Small intestine (tissue), 7 donors: ENCODE measurements around the gene GMPR. TPM values are rescaled to one million over a fixed set of nuclear protein-coding genes. Genes with fewer than 3 reads are reported as not detected.
A peak's percentile ranks its signal among the peaks of the same experiment; 100 is the strongest.

ENCODE experiments used
- DNase-seq, 2 donors: peaks; one replicate each; pipeline versions ENCODE4 v3.0.0 to v3.0.0-alpha.2; 2013
- FAIRE-seq: peaks from 2 replicates; lab custom pipeline; 2012; peaks lifted over from hg19 to GRCh38; lab: Jason Lieb, UNC
- H3K27ac ChIP-seq, 3 donors: one replicate each; pipeline ENCODE4 v1.5.1; 2013; ENCODE audit warnings: low read length in 2 of 3, mild to moderate bottlenecking in 2 of 3, control low read depth in 1 of 3, inconsistent platforms in 1 of 3, low read depth in 1 of 3, moderate library complexity in 1 of 3
- H3K27me3 ChIP-seq, 3 donors: one replicate each; pipeline ENCODE4 v1.6.1; 2013; ENCODE audit warnings: low read length in 3 of 3, inconsistent platforms in 1 of 3; ENCODE audit not compliant: control insufficient read depth in 3 of 3, insufficient read depth in 3 of 3
- H3K36me3 ChIP-seq, 3 donors: one replicate each; pipeline ENCODE4 v1.6.1; 2013; ENCODE audit warnings: low read length in 3 of 3, inconsistent platforms in 1 of 3, low read depth in 1 of 3, mild to moderate bottlenecking in 1 of 3, moderate library complexity in 1 of 3; ENCODE audit not compliant: control insufficient read depth in 3 of 3, insufficient read depth in 2 of 3
- H3K4me1 ChIP-seq, 3 donors: one replicate each; pipeline ENCODE4 v1.6.1; 2013; ENCODE audit warnings: low read length in 2 of 3, inconsistent platforms in 1 of 3, low read depth in 1 of 3, mild to moderate bottlenecking in 1 of 3, moderate library complexity in 1 of 3; ENCODE audit not compliant: control insufficient read depth in 3 of 3, insufficient read depth in 2 of 3
- H3K4me3 ChIP-seq, 3 donors: one replicate each; pipeline ENCODE4 v1.5.1; 2013; ENCODE audit warnings: low read length in 3 of 3, control low read depth in 1 of 3, inconsistent platforms in 1 of 3, low read depth in 1 of 3, mild to moderate bottlenecking in 1 of 3, moderate library complexity in 1 of 3
- H3K9me3 ChIP-seq, 2 donors: one replicate each; pipeline ENCODE4 v1.6.1; 2013; ENCODE audit warnings: low read depth in 1 of 2, low read length in 1 of 2; ENCODE audit not compliant: control insufficient read depth in 2 of 2, insufficient read depth in 1 of 2
- WGBS, 3 donors: extraction: QIAGEN DNeasy Blood & Tissue Kit; methylation state at CpG; one replicate each; pipeline ENCODE4 v1.1.7; 2013; 5-methylcytosine and 5-hydroxymethylcytosine counted together
- polyA plus RNA-seq, 4 donors: library from polyadenylated mRNA; stranded (reverse) in 3 of 4; unstranded in 1 of 4; fragments of 200-250 nt in 3 of 4; fragments of 120-200 nt in 1 of 4; gene quantifications; one replicate each; pipeline versions ENCODE4 v1.2.1 to v1.2.3, GENCODE V29; 2013
- donor health status: healthy with polysubstance abuse.
- donor health status: control.
- donor health status: control.
- donor health status: Bipolar disorder and iron deficiency.
- donor health status: healthy.

Gene GMPR
- polyA plus RNA-seq, 4 donors = 1.5 to 14.1 (median 7.7) TPM

DNA sequence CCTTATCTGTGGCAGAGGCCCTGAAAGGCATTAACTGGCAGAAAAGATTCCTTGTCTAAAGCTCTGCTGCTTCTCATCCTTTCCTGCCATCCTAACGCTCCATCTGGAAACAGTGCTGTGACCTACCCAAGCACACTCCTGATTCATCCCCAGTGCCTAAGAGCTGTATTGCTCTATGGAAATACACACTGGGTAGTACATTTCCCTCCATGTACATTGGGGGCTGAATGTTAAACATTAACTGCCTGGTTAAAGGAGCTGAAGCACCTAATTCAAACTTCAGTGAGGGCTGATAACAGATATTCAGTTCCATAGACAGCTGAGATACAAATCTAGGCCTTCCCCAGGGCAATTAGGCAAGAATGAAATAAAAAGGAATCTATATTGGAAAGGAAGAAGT lies 36.7 kb upstream of the GMPR start:
- Histone ChIP-seq H3K27me3 (no peaks in the 10 kb centered on the region), H3K9me3 (no peaks in the 10 kb centered on the region), H3K27ac (no peak overlapping the region), H3K4me1 (peaks cover 2 to 33% (median 3%) of the 10 kb centered on the region in 3 donors), H3K36me3 (no peaks in the 10 kb centered on the region), H3K4me3 (no peak overlapping the region)
- FAIRE-seq = no peak
- WGBS, 3 donors = 78 to 86% (median 86%) methylated on average over 1 of the region's 1 CpG
- DNase-seq = peak in 1 of 2 donors; percentile 38

DNA sequence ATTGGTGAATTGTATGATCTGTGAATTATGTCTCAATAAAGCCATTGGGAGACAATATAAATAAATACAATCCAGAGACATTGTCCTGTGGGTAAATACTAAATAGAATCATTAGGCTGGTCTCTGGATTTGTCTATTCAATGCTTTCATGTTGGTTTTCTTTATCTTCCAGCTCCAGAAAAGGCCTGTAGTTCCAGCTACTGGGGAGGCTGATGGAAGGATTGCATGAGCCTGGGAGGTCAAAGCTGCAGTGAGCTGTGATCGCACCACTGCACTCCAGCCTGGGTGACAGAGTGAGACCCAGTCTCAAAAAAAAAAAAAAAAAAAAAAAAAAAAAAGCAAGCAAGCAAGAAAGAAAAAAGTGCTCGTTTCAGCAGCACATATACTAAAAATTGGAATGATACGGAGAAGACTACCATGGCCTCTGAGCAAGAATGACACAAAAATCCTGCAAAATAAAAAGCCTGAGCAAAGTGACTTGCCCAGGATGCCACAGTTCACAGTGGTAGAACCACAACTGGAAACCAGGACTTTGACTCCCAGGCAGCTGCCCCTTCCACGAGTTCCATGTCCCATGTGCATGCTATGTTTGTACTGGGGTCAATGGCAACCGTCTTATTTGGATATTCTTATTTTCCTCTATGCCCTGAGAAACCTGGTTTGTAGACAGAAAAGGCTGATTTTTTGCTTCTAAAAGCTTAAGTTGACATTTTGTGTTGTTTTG lies 33.6 kb upstream of the GMPR start:
- WGBS, 3 donors = 64 to 68% (median 67%) methylated on average over 5 of the region's 5 CpGs
- FAIRE-seq (no peak), DNase-seq (no peak)
- Histone ChIP-seq H3K27ac (peak overlapping the region in 1 of 3 donors; percentile 60), H3K36me3 (no peaks in the 10 kb centered on the region), H3K9me3 (no peaks in the 10 kb centered on the region), H3K4me1 (peaks cover 2 to 32% (median 3%) of the 10 kb centered on the region in 3 donors), H3K27me3 (no peaks in the 10 kb centered on the region), H3K4me3 (no peak overlapping the region)

DNA sequence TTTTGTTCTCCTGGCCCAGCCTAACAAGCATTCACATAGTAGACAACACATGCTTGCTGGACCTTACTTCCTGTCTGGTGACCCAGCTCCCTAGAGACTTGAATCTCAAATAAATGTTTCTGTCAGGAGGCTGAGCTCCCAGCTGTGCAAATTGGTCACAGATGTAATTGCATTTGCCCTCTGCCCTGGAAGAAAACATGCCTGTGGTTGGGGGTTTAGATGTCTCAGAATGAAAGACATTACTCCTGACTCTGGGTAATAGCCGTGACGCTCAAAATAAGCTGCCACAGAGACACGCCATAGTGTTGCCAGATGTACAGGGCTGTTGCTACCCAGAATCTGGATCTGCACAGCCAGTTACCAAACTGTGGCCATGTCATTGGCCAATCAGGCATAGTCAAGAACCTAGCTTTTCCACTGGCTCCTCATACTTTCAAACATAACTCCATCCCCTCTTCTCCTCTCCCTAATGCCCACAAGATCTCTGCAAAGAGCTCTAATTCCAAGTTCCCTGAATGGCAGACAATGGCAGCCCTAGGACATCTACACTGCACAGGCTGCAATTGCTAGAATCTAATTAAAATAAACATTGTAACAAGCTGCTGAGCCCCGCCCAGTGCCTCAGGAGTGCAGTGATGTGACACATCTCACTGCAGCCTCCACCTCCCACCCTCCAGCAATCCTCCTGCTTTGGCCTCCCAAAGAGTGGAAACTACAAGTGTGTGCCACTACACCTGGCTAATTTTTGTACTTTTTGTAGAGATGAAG lies 32.8 kb upstream of the GMPR start:
- WGBS, 3 donors = 61 to 86% (median 67%) methylated on average over 4 of the region's 4 CpGs
- Histone ChIP-seq H3K9me3 (no peaks in the 10 kb centered on the region), H3K27ac (peak overlapping the region in 1 of 3 donors; percentile 60), H3K36me3 (no peaks in the 10 kb centered on the region), H3K27me3 (no peaks in the 10 kb centered on the region), H3K4me1 (peaks cover 0 to 26% (median 0%) of the 10 kb centered on the region in 3 donors), H3K4me3 (no peak overlapping the region)
- no peak for FAIRE-seq
- peak in 1 of 2 donors; percentile 66 for DNase-seq

DNA sequence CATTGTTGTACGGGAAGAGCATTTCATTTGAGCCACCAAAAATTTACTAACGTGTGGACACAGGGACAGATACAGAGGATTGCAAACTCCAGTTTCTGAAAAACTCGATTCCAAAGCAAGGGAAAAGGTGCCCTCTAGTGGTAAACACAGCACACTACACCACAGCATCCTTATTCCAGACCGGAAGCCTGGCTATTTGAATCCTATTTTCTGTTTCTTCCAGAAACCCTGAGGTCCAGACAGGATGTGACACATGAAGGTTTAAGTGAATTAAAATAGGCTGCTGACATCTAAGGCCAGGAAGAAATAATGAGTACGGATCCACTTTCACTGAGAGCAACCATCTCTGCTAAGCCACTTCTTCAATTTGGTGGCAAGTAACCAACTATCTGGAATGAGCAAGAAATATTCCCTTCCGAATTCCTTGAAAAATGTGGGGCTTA lies 31.8 kb upstream of the GMPR start:
- DNase-seq (peak; percentile 69 to 82), FAIRE-seq (no peak)
- Histone ChIP-seq H3K4me3 (no peak overlapping the region), H3K27ac (no peak overlapping the region), H3K4me1 (peaks cover 0 to 17% (median 0%) of the 10 kb centered on the region in 3 donors), H3K36me3 (no peaks in the 10 kb centered on the region), H3K27me3 (no peaks in the 10 kb centered on the region), H3K9me3 (no peaks in the 10 kb centered on the region)
- 7 to 10% (median 10%) methylated on average over 6 of the region's 6 CpGs for WGBS, 3 donors

DNA sequence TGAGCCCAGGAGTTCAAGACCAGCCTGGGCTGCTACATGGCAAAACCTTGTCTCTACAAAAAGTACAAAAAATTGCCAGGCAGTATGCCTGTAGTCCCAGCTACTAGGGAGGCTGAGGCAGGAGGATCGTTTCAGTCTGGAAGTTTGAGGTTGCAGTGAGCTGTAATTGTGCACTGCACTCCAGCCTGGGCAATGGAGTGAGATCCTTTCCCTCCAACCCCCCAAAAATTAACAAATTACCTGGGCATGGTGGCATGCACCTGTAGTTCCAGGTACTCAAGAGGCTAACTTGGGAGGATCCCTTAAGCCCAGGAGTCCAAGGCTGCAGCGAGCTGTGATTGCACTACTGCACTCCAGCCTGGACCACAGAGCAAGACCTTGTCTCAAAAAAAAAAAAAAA lies 29.4 kb upstream of the GMPR start:
- whole genome bisulfite sequencing, 3 donors = 38 to 62% (median 62%) methylated on average over 2 of the region's 2 CpGs
- no peak for DNase-seq
- H3K27me3 ChIP-seq = no peaks in the 10 kb centered on the region

DNA sequence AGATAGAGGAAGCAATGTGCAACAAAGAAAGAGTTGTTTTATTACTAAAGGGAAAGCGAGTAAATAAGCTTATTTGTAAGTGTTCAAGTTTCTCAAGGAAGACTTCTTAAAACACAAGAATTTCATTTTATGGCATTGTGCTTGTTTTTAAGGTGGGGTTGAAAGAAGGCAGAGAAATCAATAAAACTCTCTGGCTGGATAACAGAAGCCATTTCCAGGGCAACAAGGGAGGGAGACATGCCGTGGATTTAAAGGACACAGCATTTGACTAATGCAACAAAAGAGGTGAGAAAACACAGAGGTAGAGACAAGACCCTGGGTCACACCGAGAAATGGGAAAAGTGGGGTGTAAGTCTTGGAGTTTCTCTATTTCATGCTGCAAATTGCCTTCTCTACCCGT lies 28.8 kb upstream of the GMPR start:
- FAIRE-seq (no peak), DNase-seq (peak in 1 of 2 donors; percentile 30)
- H3K27me3 ChIP-seq = no peaks in the 10 kb centered on the region
- 24 to 54% (median 43%) methylated on average over 4 of the region's 4 CpGs for WGBS, 3 donors
- no peaks in the 10 kb centered on the region for H3K9me3 ChIP-seq
- peaks cover 0 to 13% (median 0%) of the 10 kb centered on the region in 3 donors for H3K4me1 ChIP-seq
- no peak overlapping the region for H3K4me3 ChIP-seq
- no peak overlapping the region for H3K27ac ChIP-seq
- no peaks in the 10 kb centered on the region for H3K36me3 ChIP-seq

More for the DNA sequence above, 29.4 kb upstream of the GMPR start:
- no peaks in the 10 kb centered on the region for H3K9me3 ChIP-seq
- no peak overlapping the region for H3K27ac ChIP-seq
- H3K4me1 ChIP-seq = peaks cover 0 to 13% (median 0%) of the 10 kb centered on the region in 3 donors
- H3K4me3 ChIP-seq = no peak overlapping the region
- no peaks in the 10 kb centered on the region for H3K36me3 ChIP-seq
- no peak for FAIRE-seq

DNA sequence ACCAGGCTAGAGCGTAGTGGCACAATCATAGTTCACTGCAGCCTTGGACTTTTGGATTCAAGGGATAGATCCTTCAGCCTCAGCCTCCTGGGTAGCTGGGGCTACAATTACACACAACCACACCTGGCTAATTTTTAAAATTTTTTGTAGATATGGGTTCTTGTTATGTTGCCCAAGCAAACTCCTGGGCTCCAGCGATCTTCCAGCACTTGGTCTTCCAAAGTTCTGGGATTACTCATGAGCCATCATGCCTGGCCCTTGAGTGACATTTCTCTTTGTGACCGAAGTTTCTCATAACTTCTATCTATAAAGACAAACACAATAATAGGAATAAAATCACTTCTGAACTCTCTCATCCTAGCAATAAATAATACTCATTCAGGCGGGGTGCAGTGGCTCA lies 26.1 kb upstream of the GMPR start:
- Histone ChIP-seq H3K36me3 (no peaks in the 10 kb centered on the region), H3K4me3 (no peak overlapping the region), H3K9me3 (no peaks in the 10 kb centered on the region), H3K27me3 (peaks cover 0 to 13% (median 0%) of the 10 kb centered on the region in 3 donors), H3K4me1 (no peaks in the 10 kb centered on the region), H3K27ac (no peak overlapping the region)
- FAIRE-seq (no peak), DNase-seq (no peak)
- WGBS, 3 donors = 77 to 92% (median 83%) methylated on average over 4 of the region's 4 CpGs

DNA sequence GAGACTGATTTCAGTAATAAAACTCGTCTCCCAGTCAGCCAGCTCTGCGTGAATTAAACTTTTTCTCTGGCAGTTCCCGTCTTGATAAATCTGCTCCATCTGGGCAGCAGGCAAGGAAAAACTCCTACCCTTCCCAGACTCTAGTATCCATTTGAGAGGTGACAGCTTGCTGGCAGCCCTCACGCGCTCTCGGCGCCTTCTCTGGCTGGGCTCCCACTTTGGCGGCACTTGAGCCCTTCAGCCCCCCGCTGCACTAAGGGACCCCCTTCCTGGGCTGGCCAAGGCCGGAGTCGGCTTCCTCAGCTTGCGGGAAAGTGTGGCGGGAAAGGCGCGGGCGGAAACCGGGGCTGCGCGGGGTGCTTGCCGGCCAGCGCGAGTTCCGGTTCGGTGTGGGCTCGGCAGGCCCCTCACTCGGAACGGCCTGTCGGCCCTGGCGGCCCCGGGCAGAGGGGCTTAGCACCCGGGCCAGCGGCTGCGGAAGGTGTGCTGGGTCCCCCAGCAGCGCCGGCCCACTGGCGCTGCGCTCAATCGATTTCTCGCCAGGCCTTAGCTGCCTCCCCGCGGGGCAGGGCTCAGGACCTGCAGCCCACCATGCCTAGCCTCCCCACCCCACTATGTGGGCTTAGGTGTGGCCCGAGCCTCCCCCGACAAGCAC lies 21.8 kb upstream of the GMPR start:
- Histone ChIP-seq H3K27me3 (peaks cover 0 to 13% (median 0%) of the 10 kb centered on the region in 3 donors), H3K9me3 (no peaks in the 10 kb centered on the region), H3K4me1 (no peaks in the 10 kb centered on the region), H3K27ac (no peak overlapping the region), H3K36me3 (no peaks in the 10 kb centered on the region), H3K4me3 (no peak overlapping the region)
- DNase-seq (peak in 1 of 2 donors; percentile 18), FAIRE-seq (no peak)
- 41 to 53% (median 48%) methylated on average over 43 of the region's 43 CpGs for WGBS, 3 donors
